Ishikawa (cell line): ENCODE data around the gene STK39.

Source experiments
- EGR1 ChIP-seq: IDR thresholded peaks from 2 replicates; pipeline ENCODE4 v1.6.1; 2012
- EP300 ChIP-seq: IDR thresholded peaks from 2 replicates; pipeline ENCODE4 v1.6.1; 2012; ENCODE audit warnings: borderline replicate concordance
- MAX ChIP-seq: IDR thresholded peaks from 2 replicates; pipeline ENCODE4 v1.6.1; 2012
- RAD21 ChIP-seq: IDR thresholded peaks from 2 replicates; pipeline ENCODE4 v1.6.1; 2012; ENCODE audit warnings: low read depth
- REST ChIP-seq: IDR thresholded peaks from 2 replicates; pipeline ENCODE4 v1.6.1; 2012; ENCODE audit warnings: low read depth, mild to moderate bottlenecking
- TAF1 ChIP-seq: IDR thresholded peaks from 2 replicates; pipeline ENCODE4 v1.6.1; 2012; ENCODE audit warnings: low read depth, mild to moderate bottlenecking
- YY1 ChIP-seq: IDR thresholded peaks from 2 replicates; pipeline ENCODE4 v1.6.1; 2012; ENCODE audit warnings: low read depth

DNA sequence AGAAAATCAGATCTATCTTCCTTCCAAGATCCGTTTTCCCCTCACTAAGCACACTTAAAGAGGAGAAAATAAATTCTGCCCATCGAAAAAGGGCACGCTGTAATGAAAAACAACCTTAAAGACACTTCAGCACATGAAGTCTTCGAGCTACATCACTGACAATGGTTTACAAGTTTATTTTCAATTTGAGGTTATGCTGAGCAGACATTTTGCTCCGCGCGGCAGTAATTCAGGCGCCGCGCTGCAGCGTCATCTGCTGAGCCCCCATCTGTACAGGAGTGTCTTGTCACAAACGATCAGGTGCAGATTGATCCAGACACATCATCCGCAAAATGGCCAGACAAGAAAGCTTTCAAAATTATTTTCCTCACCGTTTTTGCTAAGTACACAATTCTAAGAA, 341.7 kb downstream of the STK39 start:
- TF ChIP-seq REST = no peak
- TF ChIP-seq EP300 = no peak
- TF ChIP-seq TAF1 = no peak
- TF ChIP-seq MAX = no peak
- TF ChIP-seq RAD21 = no peak
- no peak for TF ChIP-seq EGR1
- no peak for TF ChIP-seq YY1
